Activated effector memory CD4-positive, alpha-beta T cell treated with anti-CD3 and anti-CD28 coated beads, Interleukin-2, amount 50 U/mL, for 16 hours (primary cell): ENCODE results near the gene COL9A1.

Experiments
- DNase-seq: peaks from one replicate; pipeline ENCODE4 v3.0.0-alpha.2; 2020

COL9A1 gene

DNA sequence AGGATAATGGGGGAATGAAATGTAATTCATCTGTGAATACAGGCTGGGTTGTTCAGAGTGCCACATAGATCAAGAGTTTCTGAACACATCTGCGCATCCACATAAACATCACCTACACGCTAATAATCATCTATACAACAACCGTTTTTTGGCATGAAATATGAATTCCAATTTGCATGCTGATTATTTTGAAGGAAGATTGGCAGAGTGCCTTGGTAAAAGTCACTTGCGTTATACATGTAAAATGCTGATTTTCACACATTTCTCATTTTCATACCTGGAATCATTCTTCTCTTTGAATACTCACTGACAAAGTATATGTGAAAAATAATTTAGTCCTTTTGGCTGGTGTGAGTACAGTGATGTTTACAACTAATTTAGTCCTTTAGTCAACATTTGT, 17.7 kb downstream of the COL9A1 start:
- DNase-seq = no peak

GRCh38 chr6:70282919-70283461, 19.9 kb downstream of the COL9A1 start:
- no peak for DNase-seq

DNA sequence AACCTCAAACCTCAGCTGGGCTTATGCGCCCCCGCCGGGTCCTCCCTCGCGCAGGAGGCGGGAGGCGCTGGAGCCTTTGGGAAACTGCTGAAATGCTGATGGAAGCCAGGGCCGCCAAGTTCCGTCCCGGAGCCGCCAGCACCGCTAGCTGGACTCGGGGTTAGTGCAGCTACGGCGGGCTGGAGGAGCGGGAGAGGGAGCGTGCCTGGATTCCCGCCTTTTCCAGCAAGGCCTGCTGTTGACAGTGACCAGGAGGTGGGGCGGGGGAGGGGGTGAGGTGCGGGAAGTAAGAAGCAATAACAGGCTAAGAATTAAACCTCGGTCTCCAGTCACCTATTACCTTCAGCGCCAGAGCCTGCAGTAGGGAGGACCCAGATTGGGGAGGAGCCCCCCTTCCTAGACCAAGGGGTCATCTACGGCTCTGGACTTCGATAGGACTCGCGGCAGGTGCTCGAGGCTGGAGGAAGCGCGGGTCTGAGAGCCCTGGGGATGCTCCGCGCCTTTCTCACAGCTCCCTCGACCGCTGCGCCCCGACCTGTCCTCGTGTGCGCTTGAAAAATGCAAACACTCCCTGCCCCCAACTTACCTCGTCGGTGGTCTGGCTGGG, 20.5 kb downstream of the COL9A1 start:
- DNase-seq = no peak

GRCh38 chr6:70281923-70282311, 21.0 kb downstream of the COL9A1 start:
- no peak for DNase-seq

DNA sequence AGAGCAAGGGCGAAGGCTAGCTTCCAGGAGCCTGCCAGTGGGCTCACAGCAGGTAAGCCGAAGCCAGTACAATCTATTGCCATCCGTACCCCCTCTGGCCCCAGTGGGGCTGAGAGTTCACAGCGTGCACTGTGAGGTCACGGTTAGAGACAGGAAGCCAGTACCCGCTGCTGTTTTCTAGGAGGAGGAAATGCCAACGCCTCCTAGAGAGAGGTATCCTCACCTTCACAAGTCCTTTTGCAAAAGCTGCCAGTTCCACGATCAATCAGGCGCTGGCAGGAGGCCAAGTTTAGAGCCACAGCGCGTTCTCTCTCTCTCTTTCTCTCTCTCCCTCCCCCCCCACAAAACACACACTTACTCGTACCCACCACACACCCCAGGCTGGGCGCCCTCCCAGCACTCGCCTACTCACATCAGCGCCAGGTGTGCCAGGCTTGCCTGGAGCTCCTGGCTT, 22.5 kb downstream of the COL9A1 start:
- no peak for DNase-seq

GRCh38 chr6:70277470-70277869, 25.4 kb downstream of the COL9A1 start:
- no peak for DNase-seq

DNA sequence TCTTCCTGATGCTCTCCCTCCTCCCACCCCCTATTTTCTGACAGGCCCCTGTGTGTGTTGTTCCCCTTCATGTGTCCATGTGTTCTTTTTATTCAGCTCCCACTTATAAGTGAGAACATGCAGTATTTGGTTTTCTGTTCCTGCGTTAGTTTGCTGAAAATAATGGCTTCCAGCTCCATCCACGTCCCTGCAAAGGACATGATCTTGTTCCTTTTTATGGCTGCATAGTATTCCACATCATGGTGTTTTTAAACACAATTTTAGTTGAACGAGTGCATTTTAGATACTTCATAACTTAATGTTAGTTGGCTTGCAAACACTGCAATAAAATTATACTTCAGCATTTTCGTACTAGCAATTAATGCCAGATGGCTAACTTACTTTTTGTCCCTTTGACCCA, 28.5 kb downstream of the COL9A1 start:
- no peak for DNase-seq

- DNase-seq = no peak
Observed at GRCh38 chr6:70272071-70272470, 30.8 kb downstream of the COL9A1 start.

- DNase-seq = no peak
Observed at GRCh38 chr6:70270287-70271005, 32.4 kb downstream of the COL9A1 start.

DNA sequence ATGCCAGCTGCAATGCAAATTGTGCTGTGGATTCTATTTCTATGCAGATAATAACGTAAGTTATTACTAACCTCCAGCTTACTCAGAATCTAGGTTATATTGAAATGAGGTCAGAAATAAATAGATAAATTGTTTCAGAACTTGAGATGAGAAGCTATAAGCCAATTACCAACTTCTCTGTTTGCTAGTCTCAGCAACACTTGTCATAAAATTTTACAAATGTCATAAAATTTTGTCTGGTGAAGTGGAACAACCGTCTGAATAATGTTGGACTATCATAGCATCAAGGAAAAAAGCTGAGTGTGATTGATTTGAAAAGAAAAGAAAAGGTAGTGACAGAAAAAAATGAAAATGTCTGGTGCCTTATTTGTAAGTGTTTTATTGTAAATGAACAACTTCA, 36.7 kb downstream of the COL9A1 start:
- DNase-seq = no peak

DNA sequence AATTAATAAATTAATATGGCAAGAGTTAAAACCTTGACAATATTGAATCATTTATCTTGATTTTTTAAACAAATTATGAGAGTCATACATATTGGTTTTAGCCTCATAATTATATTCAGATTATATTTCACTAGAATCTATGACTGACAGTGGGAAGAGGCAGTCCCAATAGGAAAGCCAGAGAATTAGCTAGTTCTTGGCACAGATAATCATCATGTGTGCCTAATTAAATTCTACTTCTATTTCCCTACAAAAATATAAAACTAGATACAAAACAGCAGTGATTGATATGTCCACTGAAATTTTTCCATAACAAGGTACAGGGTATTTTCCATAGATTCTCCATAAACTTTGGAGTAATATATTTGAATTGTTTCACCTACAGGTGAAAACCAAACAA, 38.6 kb downstream of the COL9A1 start:
- no peak for DNase-seq

DNA sequence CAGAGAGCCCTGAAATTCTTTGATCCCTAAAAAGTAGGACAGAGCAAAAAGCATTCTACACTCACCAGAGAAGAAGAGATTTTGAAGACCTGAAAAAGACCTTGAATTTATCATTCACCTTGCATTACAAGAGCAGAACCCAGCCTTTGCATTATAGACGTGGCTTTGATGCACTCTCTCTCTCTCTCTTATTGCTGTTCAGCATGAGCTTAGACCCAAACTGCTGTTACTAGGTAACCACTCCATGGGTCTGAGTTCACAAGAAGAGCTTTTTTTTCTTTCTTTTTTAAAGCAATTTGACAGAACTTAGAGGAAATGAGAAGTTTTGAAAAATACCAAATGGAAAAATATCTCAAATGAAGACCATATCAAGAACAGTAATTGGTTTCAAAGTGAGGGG, 44.4 kb downstream of the COL9A1 start:
- DNase-seq = no peak

DNA sequence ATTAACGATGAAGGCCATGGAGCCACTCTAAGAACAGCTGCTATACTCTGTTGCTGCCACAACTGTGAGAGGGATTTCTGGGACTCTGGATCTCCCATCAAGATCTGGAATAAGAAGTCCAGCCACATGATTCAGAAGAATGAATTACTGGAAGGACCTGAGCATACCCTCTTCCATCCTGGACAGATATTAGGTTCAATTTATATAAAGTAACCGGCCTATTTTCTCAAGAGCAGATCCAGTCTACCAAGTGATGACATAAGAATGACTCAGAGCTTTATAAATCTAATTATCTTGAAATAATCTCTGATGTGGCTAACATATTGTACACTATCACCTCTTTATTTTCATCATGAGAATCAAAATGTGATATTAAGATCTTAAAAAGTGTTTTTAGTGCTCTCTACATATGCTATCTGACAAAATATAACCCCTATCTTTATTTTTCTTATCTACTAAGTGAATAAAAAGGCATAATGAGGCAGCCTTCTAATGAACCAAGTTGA, 45.1 kb downstream of the COL9A1 start:
- DNase-seq = no peak

GRCh38 chr6:70254784-70255183, 48.1 kb downstream of the COL9A1 start:
- DNase-seq = no peak

DNA sequence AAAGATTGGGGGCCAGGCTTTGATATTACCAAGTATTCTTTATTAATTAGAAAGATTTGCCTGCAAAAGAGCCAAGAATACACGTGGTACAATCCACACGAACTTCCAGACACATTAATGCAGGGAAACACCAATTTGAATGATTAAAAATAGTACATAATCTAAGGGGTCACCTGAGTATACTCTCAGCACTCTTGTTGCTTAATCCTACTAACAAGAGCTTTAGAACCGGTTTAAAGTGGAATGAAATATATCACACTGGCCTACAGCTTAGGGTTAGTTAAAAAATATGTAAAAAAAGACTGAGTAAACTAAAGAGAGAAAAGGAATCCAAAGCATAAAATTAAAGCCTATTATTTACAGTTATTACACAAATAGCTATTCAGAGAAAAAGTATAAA, 49.0 kb downstream of the COL9A1 start:
- no peak for DNase-seq

DNA sequence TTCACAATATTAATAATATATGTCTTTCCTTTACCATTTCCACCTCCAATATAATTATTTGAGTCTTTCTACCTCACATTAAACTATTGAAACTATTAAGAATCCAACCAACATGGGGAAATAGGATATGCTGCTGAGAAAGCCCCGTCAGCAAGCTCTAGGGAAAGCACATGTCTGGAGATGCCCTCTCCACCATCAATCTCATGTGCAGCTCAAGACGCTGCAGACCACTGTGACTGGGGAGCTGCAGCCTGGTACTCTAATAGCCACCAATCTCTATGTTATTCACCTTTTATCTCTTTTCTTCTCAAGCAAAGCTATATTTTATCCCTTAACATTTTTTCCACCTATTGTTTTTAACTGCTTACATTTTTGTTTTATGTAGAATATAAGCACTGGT, 50.3 kb downstream of the COL9A1 start:
- no peak for DNase-seq

DNA sequence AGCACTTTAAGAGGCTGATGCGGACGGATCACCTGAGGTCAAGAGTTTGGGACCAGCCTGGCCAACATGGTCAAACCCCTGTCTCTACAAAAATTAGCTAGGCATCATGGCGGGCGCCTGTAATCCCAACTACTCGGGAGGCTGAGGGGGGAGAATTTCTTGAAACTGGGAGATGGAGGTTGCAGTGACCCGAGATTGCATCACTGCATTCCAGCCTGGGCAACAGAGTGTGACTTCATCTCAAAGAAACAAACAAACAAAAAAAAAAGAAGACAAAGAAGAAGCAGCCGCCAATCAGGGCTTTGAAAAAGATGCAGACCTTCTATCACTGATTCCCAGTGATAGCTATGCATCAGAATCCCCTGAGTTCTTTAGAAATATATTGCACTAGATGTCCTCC, 56.8 kb downstream of the COL9A1 start:
- no peak for DNase-seq

DNA sequence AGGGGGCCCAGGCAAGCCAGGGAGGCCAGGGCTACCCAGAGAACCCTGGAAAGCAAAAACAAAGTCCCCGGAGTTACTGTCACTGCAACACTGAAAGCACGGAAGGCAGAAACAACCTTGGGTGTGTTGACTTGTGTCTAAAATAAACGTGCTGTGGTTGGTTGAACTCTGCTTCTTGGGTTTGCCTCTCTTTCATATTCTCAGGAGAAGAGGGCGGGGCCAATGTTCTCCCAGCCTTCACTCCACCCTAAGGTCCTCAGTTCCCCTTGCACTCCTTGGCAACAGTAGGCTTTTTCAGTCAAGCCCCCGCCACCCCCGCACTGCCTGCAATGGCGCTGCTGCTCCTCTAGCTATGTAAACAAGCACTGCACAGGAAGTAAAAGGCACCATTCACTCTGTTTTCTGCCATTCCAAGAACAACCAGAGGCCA, 60.9 kb downstream of the COL9A1 start:
- no peak for DNase-seq

GRCh38 chr6:70241031-70241430, 61.9 kb downstream of the COL9A1 start:
- DNase-seq = no peak

- no peak for DNase-seq
Observed at GRCh38 chr6:70236343-70236742, 66.5 kb downstream of the COL9A1 start.

DNA sequence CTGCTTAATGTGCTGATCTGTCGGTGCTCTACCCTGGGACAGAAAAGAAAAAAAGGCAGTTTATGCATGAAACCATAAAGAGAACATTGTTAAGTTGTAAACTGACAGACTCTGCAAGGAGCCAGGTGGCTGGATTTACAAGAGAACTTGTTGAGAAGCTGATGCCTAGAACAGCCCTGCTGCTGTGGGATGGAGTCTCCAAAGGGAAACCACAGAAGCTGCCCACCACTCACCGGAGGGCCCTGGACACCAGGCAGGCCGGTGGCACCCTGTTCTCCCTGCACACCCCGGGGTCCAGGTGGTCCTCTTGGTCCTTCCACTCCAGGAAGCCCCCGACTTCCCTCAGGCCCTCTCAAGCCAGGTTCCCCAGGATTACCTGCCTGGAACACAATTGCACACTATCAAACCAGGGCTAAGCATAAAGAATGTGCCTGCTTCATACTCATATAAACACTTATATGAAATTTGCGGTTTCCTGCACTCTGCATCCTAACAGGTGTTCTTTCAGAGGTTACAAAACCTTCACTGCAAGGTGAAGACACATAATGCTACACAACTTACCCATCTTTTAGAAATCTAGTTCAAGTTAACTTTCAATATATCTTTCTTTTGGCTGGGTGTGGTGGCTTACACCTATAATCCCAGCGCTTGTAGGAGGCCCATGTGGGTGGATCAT, 68.2 kb downstream of the COL9A1 start:
- no peak for DNase-seq

DNA sequence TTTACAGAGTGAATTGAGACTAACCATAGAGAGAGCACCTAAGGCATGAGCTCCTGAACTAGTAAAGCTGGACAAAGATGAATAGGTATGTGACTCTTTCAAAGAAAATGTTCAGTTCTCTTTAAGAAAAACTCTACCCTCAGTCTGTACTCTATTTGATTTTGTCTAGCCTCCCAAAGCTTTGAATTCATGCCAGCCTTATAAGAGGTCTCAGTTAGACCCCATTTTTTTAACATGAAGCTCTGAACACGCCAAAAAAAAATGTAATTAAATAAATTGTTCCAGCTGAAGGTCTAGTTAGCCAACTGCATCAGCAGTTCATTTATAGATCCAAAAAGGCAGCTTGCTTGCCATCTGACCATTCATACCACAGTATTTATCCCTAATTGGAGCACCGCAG, 71.6 kb downstream of the COL9A1 start:
- no peak for DNase-seq

GRCh38 chr6:70225055-70225454, 77.8 kb downstream of the COL9A1 start:
- no peak for DNase-seq

DNA sequence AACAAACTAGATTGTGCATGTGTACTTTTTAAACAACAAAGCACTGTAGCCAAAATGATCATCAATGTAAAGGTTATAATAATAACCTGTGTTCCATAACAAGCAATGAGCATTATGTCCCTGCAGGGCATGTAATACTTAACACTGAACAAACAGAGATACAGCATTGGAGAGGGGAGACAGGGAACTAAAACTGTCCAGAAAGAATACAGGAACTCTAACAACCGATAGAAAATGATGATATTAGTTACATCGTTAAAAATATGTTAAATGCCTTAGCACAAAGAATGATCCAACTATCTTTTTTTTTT, 80.5 kb downstream of the COL9A1 start:
- no peak for DNase-seq
